ENCODE measurements around the gene OR5C1.

OR5C1 gene

DNA sequence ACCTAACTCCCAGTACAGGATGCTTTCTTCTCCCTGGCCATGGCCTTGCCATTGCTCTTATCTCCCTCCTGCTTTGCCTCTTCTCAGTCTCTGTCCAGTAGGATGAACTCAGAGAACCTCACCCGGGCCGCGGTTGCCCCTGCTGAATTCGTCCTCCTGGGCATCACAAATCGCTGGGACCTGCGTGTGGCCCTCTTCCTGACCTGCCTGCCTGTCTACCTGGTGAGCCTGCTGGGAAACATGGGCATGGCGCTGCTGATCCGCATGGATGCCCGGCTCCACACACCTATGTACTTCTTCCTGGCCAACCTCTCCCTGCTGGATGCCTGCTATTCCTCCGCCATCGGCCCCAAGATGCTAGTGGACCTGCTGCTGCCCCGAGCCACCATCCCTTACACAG, at the start of gene OR5C1:
Gene OR5C1, plus strand, starts transcription at position 103 of the 400 bp plus-strand sequence. Its CDS starts 0 bp downstream, at position 103.
- in situ Hi-C loops (cut with MboI; ENCODE audit: low sequenced_read_pairs): no loop called here

DNA sequence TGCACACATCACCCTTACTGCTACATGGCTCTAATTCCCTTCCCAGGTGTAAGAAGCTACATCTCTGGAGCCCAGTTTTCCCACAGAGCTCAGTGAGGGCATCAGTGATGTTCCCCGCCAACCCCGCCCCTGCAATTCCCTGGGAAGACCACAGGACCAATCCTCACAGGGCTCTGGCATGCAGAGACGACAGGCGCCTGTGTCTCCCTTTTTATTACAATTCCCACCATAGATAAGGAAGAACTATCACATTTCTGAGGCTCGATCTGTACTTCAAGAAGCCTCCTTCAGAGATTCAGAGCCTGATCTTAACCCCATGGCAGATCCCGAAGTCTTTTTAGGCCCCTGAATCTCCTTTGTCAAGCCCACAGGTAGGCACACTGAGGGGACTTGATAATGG, 46.7 kb upstream of the OR5C1 start, which contains the start of gene OR1L6:
Gene OR1L6, plus strand, starts transcription at position 301 of the 400 bp plus-strand sequence. CDS start 7,545 bp downstream, outside the sequence.
- in situ Hi-C loops (cut with MboI; ENCODE audit: low sequenced_read_pairs): no loop called here

DNA sequence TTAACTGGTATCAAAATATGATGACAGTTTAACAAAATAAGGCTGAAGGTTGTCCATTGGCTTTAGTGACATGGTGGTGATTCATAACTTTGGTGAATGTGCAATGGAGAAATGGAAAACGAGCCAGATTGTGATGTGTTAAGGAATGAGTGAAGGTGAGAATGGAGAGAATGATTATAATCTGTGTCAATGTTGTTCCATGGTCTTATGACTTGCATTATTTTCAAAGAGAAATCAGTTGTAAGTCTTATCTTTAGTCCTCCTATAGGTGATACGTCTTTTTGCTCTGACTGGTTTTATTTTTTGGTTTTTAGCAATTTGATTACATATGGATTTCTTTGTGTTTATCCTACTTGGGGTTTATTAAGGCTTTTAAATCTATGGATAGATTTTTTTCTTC, 33.9 kb upstream of the OR5C1 start:
- in situ Hi-C loops (cut with MboI; ENCODE audit: low sequenced_read_pairs): no loop called here

DNA sequence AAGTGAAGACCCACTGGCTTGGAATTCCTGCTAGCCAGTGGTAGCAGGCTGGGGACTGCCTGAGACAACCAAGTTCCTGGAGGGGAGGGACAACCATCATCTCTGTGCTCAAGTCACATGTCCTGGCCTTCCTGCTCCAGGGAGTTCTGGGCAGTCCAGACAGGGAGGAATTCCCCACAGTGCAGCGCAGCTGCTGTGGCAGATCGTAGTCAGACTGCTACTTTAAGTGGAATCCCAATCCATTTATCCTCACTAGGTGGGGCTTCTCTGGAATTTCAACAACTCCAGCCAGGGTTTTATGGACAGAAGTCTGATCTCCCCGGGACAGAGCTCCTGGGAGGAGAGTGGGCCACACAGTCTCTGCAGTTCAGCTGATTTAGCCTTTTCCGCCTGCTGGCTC, 20.9 kb upstream of the OR5C1 start:
- in situ Hi-C loops (cut with MboI; ENCODE audit: low sequenced_read_pairs): no loop called here

DNA sequence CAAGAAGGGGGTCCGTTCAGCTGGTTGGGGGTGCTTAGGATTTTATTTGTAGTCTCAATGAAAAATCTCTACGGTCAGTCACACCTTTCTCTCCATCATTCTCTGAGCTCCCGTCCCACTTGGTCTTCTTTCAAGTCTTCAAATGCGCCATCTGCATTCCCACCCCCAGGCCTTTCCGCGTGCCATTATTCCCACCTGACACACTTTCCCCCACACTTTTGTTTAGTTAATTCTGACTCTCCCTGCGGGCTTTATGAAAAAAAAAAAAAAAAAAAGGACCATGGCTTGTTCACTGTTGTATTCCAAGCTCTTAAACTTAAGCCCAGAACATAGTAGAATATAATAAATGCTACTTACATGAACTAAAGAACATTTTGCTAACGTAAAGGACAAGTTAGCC, 11.7 kb upstream of the OR5C1 start:
- in situ Hi-C loops (cut with MboI; ENCODE audit: low sequenced_read_pairs): no loop called here

DNA sequence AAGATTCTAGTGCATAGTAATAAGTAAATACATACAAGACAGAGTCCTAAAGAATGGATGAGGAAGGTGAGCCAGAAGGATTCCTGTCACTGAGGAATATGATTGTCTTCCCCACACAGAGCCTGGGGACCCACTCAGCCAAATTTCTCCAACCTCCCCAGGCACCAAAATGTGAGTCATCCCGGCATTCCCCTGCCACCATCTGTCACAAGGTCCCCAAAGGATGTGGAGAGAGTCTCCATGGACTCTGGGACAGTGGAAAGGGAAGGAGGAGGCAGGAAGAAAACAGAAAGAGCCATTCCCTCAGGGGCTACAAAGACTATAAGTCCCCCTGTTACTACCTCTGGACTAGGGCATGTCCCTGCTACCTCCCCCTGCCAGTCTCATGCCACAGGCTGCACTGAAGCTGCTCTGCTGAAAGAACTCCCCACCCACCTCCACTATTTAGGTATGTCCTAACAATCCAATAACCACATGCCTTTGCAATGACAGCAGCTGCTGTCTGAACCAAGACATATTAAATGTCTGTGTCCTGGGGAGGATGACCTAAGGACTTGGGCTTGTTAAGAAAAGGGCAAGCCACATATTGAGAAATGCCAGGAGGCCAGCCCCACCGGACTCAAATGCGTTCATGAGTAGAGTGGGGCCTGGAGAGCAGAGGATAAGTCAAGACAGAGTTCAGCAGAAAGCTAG, 10.7 kb upstream of the OR5C1 start:
- in situ Hi-C loops (cut with MboI; ENCODE audit: low sequenced_read_pairs): no loop called here

DNA sequence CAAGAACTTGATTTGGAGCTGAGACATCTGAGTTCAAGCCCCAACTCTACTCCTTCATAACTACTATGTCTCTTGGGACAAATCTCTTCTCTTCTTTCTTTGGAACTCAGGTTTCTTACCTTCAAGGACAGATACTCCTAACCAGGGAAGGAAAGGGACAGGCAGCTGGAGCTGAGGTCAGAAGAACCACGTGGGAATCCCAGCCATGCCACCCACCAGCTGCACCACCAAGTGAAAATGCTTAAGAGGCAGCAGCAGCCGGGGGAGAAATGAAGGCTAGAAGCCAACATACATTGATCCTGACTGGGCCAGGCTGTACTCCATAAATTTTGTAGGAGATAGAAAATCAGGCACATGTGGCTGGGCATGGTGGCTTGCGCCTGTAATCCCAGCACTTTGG, 9.6 kb upstream of the OR5C1 start:
- in situ Hi-C loops (cut with MboI; ENCODE audit: low sequenced_read_pairs): no loop called here

DNA sequence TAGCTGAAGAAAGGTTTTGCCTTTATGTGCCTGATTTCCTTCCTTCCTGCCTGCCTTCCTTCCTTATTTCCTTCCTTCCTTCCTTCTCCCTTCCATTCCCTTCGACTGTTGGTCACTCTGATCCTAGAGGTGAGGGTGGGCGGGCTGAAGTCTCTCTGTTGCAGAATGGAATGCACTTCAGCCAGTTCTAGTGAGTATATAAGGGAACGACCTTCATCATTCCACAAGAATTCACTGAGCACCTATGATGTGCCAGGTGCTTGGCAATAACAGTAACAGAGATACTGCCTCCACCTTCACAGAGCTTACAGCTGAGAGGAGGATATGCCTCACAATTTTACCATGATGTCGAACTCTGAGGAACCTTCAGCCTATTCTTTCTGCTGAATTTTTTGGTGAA, 8.7 kb upstream of the OR5C1 start:
- in situ Hi-C loops (cut with MboI; ENCODE audit: low sequenced_read_pairs): no loop called here

DNA sequence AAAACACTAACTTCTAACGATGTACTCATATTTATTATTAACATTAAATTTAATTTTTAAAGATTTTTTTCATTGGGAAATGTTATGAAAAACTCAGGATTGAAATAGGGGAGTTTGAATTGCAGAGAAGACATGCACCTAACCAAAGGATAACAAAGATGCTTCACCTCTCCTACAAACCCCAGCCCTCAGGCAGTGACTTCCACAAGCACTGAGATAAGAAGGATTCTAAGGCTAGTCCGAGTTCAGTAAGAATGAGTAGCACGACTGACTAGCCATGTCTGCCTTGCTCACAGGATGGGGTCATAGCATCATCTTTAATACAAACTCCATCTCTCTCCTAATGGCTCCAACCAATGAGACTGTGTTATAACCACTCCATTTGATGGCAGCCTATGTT, 7.1 kb upstream of the OR5C1 start:
- in situ Hi-C loops (cut with MboI; ENCODE audit: low sequenced_read_pairs): no loop called here

DNA sequence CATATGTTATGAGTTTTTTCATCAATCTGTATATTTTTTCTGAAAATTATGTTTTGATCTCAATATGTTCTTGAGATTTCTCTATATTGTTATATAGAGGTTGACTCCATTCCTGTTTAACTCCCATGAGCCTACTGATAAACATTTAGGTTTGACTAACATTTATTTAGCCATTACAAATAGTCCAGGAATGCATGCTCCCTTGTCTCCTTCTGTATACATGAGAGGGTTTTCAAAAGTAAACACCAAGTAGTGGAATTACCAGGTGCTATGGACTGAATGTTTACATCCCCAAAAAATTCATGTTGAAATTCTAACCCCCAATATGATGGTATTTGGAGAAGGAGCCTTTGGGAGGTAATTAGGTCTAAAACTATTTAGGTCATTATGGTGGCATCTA, 3.5 kb upstream of the OR5C1 start:
- in situ Hi-C loops (cut with MboI; ENCODE audit: low sequenced_read_pairs): no loop called here

DNA sequence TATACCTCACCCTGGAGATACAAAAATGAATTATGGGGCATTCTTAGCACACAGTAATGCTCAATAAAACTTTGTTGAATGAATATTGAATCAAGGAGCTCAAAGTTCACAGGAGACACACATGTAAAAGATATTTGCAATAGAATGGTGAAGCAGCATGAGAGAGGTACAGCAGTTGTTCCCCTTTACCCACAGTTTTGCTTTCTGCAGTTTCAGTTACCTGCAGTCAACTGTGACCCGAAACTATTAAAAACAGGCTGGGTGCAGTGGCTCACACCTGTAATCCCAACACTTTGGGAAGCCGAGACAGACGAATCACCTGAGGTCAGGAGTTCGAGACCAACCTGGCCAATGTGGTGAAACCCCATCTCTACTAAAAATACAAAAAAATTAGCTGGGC, 2.4 kb upstream of the OR5C1 start:
- in situ Hi-C loops (cut with MboI; ENCODE audit: low sequenced_read_pairs): no loop called here

DNA sequence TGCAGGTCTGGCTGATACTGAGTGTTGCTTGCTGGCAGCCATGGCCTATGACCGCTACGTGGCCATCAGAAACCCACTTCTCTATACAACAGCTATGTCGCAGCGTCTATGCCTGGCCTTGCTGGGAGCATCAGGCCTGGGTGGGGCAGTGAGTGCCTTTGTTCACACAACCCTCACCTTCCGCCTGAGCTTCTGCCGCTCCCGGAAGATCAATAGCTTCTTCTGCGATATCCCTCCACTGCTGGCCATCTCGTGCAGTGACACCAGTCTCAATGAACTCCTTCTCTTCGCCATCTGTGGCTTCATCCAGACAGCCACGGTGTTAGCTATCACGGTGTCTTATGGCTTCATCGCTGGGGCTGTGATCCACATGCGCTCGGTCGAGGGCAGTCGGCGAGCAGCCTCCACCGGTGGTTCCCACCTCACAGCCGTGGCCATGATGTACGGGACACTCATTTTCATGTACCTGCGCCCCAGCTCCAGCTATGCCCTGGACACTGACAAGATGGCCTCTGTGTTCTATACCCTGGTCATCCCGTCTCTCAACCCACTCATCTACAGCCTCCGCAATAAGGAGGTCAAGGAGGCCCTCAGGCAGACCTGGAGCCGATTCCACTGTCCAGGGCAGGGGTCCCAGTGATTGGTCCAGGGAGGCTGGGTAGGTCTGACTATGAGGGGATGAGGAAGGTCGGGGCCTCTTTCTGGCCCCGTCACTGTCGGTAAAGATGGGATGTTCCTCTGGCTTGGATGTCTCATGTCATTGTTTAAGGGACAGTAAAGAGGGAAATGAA, 718 bp downstream of the OR5C1 start:
- in situ Hi-C loops (cut with MboI; ENCODE audit: low sequenced_read_pairs): no loop called here

DNA sequence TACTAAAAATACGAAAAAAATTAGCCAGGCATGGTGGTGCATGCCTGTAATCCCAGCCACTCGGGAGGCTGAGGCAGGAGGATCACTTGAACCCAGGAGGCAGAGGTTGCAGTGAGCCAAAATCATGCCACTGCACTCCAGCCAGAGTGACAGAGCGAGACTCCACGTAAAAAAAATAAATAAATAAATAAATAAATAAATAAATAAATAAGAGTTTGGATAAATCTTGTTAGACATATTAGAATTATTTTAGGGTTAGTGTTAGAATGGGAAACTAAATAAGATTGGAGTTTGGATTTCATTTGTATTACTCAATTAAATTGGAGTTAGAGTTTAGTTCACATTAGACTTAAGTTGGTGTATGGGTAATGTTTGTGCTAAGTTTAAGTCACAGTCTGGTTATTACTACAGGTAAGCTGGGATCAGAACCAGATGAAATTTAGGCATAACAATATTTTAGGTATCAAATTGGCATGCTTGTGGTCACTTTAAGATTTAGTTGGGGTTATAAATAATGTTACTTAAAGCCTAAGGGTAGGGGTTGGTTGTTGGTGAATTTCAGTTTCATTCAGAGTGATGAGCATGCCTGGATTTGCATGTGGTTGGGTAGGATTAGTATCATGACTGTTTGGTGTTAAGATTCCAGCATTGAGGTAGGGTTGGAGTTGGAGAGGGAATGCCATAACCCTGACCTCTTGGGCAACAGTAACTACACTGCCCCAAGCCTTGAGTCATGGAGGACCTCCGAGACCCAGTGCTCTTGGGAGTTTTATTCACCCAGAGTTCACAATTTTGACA, 3.3 kb downstream of the OR5C1 start:
- in situ Hi-C loops (cut with MboI; ENCODE audit: low sequenced_read_pairs): no loop called here

DNA sequence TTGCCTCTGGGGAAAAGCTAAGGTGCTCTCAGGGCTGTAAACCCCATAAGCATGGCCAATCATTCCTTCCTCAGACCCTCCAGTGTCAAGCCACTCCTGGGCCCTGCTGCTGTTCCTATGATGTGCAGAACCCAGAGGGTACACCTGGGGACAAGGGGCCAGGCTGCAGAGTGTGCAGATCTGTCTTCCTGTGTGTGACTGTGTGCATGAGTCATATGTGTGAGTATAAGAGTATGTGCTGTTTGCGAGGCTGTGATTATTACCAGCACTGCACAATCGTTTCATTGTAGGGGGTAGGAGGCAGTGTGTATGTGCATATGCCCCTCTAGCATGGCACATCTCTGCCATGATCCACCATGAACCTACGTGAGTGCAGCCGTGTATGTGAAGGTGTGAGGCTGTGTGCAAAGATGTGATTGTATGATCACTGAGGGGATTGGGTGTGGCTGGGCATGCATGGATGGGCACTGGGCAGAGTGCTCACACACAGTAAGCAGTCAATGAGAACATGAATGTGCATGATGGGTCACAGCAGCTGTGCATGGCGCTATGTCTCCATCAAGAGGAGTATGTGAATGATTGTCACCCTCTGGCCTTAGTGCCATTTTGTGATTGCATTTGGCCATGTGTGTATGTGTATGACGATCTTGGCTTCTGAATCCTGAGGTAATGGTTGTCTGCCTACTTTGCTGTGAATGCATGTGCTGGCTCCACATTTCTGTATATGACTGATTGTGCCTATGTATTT, 8.8 kb downstream of the OR5C1 start:
- in situ Hi-C loops (cut with MboI; ENCODE audit: low sequenced_read_pairs): no loop called here

DNA sequence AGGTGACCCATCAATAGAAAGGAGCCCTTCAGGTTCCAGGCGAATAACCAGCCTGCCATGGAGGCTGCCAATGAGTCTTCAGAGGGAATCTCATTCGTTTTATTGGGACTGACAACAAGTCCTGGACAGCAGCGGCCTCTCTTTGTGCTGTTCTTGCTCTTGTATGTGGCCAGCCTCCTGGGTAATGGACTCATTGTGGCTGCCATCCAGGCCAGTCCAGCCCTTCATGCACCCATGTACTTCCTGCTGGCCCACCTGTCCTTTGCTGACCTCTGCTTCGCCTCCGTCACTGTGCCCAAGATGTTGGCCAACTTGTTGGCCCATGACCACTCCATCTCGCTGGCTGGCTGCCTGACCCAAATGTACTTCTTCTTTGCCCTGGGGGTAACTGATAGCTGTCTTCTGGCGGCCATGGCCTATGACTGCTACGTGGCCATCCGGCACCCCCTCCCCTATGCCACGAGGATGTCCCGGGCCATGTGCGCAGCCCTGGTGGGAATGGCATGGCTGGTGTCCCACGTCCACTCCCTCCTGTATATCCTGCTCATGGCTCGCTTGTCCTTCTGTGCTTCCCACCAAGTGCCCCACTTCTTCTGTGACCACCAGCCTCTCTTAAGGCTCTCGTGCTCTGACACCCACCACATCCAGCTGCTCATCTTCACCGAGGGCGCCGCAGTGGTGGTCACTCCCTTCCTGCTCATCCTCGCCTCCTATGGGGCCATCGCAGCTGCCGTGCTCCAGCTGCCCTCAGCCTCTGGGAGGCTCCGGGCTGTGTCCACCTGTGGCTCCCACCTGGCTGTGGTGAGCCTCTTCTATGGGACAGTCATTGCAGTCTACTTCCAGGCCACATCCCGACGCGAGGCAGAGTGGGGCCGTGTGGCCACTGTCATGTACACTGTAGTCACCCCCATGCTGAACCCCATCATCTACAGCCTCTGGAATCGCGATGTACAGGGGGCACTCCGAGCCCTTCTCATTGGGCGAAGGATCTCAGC, 11.6 kb downstream of the OR5C1 start, which contains the start of gene OR1K1:
Gene OR1K1, plus strand, starts transcription at position 58 of the 995 bp plus-strand sequence. Its CDS starts 0 bp downstream, at position 58.
- in situ Hi-C loops (cut with MboI; ENCODE audit: low sequenced_read_pairs): loop anchor here (25.0 kb wide), 2 partner anchors 338 to 688 kb away; no protein-coding TSS in a partner anchor

DNA sequence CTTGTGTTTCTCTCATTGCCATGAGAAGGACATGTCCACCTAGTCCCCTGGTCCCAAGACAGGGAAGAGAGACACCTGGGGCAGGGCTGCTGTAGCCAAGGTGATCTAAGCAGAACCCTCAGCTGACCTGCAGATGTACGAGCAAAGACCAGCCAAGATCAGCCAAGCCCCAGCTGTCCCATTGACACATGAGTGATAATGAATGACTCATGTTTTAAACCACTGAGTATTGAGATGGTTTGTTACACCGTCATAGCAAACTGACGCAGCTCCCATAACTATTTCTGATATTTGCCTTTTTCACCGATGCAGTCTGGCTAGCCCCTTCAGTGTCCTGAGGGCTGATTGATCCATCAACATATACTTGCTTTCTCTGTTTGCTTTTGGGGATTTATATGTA, 17.9 kb downstream of the OR5C1 start:
- in situ Hi-C loops (cut with MboI; ENCODE audit: low sequenced_read_pairs): loop anchor here (25.0 kb wide), 2 partner anchors 344 to 694 kb away; no protein-coding TSS in a partner anchor

DNA sequence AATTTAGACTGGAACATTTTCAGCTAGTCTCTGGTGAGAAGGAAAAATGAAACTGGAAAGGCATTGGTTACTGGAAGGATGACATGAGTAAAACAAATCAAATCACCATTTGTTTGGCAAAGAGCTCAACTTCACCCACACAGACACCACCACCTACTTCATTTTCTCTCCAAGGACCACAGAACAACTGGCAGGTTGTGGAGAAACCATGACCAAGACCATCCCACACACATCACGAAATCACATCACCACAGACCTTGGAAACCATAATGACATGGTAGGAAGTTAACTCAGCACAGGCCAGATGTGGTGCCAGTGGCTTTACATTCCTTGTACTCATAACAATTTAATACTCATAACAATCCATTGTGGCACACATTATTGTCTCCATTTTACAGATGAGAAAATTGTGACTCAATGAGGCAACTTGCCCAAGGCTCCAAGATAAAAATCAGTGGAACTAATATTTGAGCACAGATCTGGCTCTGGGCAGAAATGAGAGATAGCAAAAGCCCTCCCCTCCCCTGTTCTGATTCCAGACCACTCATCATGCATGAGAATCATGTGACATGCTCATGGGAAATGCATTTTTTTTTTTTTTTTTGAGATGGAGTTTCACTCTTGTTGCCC, 18.7 kb downstream of the OR5C1 start:
- in situ Hi-C loops (cut with MboI; ENCODE audit: low sequenced_read_pairs): loop anchor here (25.0 kb wide), 2 partner anchors 345 to 695 kb away; no protein-coding TSS in a partner anchor

DNA sequence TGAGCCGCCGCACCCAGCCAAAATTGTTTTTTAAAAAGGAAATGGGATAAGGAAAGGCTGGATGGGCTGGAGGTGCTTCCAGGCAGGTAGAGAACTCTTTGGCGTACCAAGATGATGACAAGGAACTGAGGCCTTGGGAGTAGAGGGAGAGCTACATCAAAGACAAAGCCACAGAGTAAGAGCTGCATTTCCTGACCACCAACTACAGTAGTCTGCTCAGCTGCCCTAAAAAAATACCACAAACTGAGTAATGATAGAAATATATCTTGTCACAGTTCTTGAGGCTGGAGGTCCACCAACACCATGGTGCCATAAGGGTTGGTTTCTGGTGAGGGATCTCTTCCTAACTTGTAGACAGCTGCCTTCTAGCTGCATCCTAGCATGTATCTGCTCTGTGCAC, 19.4 kb downstream of the OR5C1 start:
- in situ Hi-C loops (cut with MboI; ENCODE audit: low sequenced_read_pairs): loop anchor here (25.0 kb wide), 2 partner anchors 346 to 696 kb away; no protein-coding TSS in a partner anchor

DNA sequence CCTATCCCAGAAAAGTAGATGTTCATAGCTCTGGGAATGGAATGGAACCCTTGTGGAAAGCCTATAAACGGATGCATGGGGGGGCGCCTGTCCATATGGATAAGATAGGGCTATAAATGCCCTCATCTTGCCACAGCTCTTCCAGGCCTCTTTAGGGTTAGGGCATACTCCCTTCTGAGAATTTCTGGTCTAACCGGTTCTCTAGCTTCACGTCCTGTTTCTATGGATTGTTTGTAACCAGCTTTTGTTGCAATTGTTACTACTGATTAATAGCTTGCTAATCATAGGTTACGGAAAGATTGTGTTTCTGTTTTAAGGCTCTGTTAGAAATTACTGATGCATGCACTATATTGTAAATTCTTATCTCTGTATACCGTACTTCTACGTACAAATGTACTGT, 20.5 kb downstream of the OR5C1 start:
- in situ Hi-C loops (cut with MboI; ENCODE audit: low sequenced_read_pairs): loop anchor here (25.0 kb wide), 2 partner anchors 347 to 697 kb away; no protein-coding TSS in a partner anchor

Measured in HL-60/S4 treated with phorbol 12-myristate 13-acetate at 8.2 ng/mL for 4 days and 3 days (cell line).